Hematopoietic multipotent progenitor cell treated with erythropoietin and hydrocortisone succinate and interleukin-3 and kit ligand, for 8 days (in vitro differentiated cells): ENCODE results near the gene FKBP6.
"Not testable (repeated sequence)": the region's sequence is repeated elsewhere in the genome, so short reads cannot be mapped to it uniquely, and the experiment has no call there.

Source experiments
- DNase-seq: peaks from one replicate; pipeline ENCODE4 v3.0.0-alpha.2; 2015

Gene FKBP6

DNA sequence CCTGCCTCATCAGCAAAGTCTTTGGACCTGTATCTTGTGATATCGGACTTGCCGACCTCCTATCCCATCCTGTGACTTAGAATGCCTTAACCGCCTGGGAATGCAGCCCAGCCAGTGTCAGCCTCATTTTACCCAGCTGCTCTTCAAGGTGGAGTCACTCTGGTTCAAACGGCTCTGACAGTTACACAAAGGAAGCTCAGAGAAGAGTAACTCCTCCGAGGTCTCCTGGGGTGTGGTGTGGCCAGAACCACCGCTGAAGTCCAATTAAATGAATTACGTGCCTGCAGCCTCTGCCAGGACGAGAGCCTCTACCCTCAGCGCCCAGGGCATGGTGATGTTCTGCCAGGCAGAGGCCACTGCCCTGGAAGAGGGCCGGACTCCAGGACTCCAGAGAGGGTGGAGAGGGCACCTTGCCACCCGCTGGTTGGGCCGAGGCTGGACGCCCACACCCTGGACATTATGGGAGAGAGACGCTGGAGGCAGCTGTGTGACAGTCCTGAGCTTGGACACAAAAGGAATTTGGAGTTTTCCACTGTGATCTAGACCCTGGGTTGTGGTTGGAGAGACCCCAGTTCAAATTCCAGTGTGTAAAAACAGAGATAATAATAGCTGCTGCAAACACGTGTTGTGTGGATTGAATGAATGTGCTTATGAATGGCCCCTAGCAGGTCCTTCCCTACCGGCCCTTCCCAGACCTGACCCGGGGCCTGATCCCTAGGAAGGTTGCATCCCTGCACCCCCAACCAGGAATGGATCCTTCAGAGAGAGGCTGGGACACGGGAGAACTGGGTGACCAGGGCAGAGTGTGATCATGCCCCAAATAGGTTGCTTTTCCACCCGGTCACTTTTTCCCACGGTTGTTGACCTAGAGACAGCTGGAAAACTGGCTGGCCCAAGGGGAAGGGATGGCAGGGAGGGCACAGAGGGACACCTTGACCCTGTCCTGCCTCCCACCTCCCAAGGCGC, 67.9 kb downstream of the FKBP6 start:
- DNase-seq = no peak

DNA sequence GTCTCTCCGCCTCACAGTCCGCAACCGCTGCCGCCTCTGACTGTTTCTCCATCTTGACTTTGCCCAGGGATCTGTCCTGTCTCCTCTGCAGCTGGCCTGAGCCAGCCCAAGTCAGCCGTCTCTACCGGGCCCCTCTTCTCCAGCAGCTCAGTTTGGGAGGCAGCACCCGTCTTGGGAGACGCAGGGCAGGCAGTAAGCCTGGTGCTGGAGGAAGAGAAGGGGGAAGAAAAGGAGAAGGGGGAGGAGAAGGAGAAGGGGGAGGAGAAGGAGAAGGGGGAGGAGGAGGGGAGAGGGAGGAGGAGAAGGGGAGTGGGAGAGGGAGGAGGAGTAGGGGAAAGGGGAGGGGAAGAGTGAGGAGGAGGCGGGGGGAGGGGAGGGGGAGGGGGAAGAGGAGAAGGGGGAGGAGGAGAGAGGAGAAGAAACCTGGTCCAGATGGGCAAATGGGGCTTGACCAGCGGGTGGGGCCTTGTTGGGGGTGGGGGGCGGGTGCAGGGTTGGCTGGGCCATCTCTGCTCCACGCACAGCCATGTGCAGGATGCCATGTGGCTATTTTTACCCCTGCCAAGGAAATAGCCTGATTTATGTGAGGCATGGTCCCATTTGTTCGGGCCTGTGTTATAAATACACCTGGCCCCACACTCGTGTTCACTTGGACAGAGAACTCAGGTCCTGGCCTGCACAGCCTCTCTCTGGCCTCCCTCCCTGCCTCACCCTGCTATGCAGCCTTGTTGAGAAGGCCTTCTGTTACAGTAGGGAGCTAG, 69.7 kb downstream of the FKBP6 start:
- DNase-seq = no peak

DNA sequence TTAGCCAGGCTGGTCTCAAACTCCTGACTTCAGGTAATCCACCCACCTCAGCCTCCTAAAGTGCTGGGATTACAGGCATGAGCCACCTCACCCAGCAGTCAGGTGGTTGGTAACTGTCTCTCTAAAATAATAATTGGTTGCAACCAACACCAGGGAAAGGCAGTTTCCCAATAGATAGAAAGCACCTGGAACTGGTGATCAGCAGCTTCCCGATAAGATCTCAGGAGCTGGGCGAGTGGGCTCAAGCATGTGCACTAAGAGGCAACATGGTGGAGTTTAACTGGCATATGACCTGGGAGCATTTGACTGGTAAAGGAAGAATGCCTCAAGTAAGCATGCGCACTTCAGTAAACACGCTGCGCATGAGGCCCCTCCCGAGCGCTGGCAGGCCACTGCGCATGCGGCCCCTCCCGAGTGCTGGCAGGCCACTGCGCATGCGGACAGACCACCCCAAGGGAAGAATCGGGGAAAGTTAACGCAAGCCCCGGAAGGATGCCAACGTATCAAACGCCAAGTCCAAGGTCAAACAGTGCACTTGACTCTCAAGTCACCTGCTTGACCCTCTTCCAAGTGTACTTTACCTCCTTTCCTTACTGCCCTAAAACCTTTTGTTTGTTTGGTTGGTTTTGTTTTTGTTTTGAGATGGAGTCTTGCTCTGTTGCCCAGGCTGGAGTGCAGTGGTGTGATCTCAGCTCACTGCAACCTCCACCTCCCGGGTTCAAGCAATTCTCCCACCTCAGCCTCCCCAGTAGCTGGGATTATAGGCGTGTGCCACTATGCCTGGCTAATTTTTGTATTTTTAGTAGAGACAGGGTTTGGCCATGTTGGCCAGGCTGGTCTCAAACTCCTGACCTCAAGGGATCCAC, 71.5 kb downstream of the FKBP6 start:
- peak; percentile 79 for DNase-seq

DNA sequence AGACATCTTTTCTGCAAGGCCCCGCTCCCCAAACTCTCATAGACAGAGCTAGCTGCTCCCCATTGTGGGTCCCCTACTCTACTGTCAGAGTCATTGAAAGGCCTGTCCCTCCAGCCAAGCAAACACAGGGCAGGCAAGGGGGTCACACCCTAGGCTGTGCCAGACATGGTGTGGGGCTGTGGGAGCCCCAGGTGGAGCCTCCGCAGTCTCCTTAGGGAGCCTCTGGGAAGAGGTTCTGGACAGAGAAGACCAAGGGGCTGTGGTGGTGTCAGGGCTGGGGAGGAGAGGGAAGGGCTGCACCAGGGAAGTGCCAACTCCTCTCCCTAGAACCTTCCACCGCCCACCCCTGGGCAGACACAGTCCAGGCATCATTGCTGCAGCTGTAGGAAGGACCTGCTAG, 76.9 kb downstream of the FKBP6 start:
- not testable (repeated sequence) for DNase-seq
